Smooth muscle cell (in vitro differentiated cells): ENCODE data around the gene ZNF283. TPM values are rescaled to one million over a fixed set of nuclear protein-coding genes. Genes with fewer than 3 reads are reported as not detected.
"Not testable (repeated sequence)": the region's sequence is repeated elsewhere in the genome, so short reads cannot be mapped to it uniquely, and the experiment has no call there.

Source experiments
- DNase-seq: peaks from one replicate; lab custom pipeline; 2025; ENCODE audit not compliant: unreplicated experiment; lab: John Stamatoyannopoulos, UW
- H2AFZ ChIP-seq: fragments of 200-600 bp; sonication (generic); 2 replicates; pipeline ENCODE4 v1.6.0; 2016; ENCODE audit warnings: antibody characterized with exemption, low read depth, mild to moderate bottlenecking
- H3F3A ChIP-seq: fragments of 200-600 bp; sonication (generic); 2 replicates; pipeline ENCODE4 v1.6.0; 2017; ENCODE audit warnings: antibody characterized with exemption, low read depth
- H3K27ac ChIP-seq: fragments of 200-600 bp; sonication (generic); 2 replicates; pipeline ENCODE4 v1.5.1; 2016; ENCODE audit warnings: low read depth, mild to moderate bottlenecking
- H3K27me3 ChIP-seq: fragments of 200-600 bp; sonication (generic); 2 replicates; pipeline ENCODE4 v1.6.1; 2016; ENCODE audit warnings: low read depth, mild to moderate bottlenecking
- H3K36me3 ChIP-seq: fragments of 200-600 bp; sonication (generic); 2 replicates; pipeline ENCODE4 v1.5.1; 2016; ENCODE audit warnings: low read depth
- H3K4me1 ChIP-seq: fragments of 200-600 bp; sonication (generic); 2 replicates; pipeline ENCODE4 v1.5.1; 2016; ENCODE audit warnings: low read depth
- H3K4me2 ChIP-seq: fragments of 200-600 bp; sonication (generic); 2 replicates; pipeline ENCODE4 v1.6.0; 2016; ENCODE audit warnings: mild to moderate bottlenecking
- H3K4me3 ChIP-seq: fragments of 200-600 bp; sonication (generic); 2 replicates; pipeline ENCODE4 v1.5.1; 2016; ENCODE audit warnings: mild to moderate bottlenecking
- H3K79me2 ChIP-seq: fragments of 200-600 bp; sonication (generic); 2 replicates; pipeline ENCODE4 v1.6.0; 2016; ENCODE audit warnings: low read depth, mild to moderate bottlenecking
- H3K9ac ChIP-seq: fragments of 200-600 bp; sonication (generic); 2 replicates; pipeline ENCODE4 v1.6.0; 2016; ENCODE audit warnings: low read depth
- H3K9me3 ChIP-seq: fragments of 200-600 bp; sonication (generic); replicated peaks from 2 replicates; pipeline ENCODE4 v1.5.1; 2016; ENCODE audit warnings: low read depth
- H4K20me1 ChIP-seq: fragments of 200-600 bp; sonication (generic); 2 replicates; pipeline ENCODE4 v1.6.0; 2016; ENCODE audit warnings: low read depth
- WGBS: methylation state at CpG from one replicate; pipeline ENCODE4 v1.1.7; 2016; ENCODE audit warnings: low lambda C conversion rate; 5-methylcytosine and 5-hydroxymethylcytosine counted together
- polyA plus RNA-seq: library from polyadenylated mRNA; unstranded; fragments of >200 nt; fragmentation: Nextera tagmentation; extraction: Ambion mirVana; gene quantifications from 2 replicates; pipeline ENCODE4 v1.2.1, GENCODE V29; 2016
- total RNA-seq: library from RNA; depleted of rRNA; stranded (reverse); fragments of >200 nt; gene quantifications from 2 replicates; pipeline ENCODE4 v1.2.3, GENCODE V29; 2014
- TF ChIP-seq, protein P1 (sequence below): fragments of 200-600 bp; sonication (generic); IDR thresholded peaks from 2 replicates; pipeline ENCODE4 v1.5.1; 2017; ENCODE audit warnings: borderline replicate concordance, mild to moderate bottlenecking, antibody characterized with exemption; ENCODE audit not compliant: insufficient read depth, poor library complexity, severe bottlenecking

ZNF283 gene
- total and polyA plus RNA-seq, 2 experiments from 2014 or later: 1.5 to 4.1 TPM

DNA sequence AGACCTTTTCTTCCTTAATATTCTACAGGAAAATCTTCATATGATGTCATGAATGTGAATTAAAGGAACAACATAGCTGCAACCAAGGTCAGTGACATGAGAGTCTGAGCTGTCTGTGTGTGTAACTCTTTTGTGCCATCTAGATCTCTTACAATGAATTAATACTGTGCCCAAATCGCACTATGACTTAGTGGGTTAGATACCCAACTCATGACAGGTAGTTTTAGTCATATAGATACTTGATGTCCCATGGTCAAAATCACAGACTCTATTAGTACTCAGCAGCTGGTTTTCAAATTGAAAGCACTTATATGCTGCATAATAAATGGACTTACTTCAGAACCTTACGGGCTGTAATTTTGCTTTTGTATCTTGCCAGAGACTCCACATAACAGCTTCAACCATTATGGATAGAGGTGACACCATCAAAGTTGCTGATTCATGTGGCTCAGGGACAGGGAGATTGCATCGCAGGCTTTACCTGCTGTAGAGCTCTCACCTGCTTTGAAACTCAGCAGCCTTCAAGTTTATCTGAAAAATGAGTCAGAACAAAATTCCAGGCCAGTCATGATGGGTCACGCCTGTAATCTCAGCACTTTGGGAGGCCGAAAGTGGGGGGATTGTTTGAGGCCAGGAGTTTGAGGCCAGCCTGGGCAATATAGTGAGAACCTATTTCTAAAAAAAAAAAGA, 12.3 kb upstream of the ZNF283 start:
- no peaks in the 10 kb centered on the region for H3K27me3 ChIP-seq
- H3K79me2 ChIP-seq: no peaks in the 10 kb centered on the region
- TF ChIP-seq, protein P1, sequence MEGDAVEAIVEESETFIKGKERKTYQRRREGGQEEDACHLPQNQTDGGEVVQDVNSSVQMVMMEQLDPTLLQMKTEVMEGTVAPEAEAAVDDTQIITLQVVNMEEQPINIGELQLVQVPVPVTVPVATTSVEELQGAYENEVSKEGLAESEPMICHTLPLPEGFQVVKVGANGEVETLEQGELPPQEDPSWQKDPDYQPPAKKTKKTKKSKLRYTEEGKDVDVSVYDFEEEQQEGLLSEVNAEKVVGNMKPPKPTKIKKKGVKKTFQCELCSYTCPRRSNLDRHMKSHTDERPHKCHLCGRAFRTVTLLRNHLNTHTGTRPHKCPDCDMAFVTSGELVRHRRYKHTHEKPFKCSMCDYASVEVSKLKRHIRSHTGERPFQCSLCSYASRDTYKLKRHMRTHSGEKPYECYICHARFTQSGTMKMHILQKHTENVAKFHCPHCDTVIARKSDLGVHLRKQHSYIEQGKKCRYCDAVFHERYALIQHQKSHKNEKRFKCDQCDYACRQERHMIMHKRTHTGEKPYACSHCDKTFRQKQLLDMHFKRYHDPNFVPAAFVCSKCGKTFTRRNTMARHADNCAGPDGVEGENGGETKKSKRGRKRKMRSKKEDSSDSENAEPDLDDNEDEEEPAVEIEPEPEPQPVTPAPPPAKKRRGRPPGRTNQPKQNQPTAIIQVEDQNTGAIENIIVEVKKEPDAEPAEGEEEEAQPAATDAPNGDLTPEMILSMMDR: no peak
- no peaks in the 10 kb centered on the region for H3F3A ChIP-seq
- no peaks in the 10 kb centered on the region for H3K36me3 ChIP-seq
- no peaks in the 10 kb centered on the region for H4K20me1 ChIP-seq
- H3K4me2 ChIP-seq: no peak overlapping the region
- H2AFZ ChIP-seq: no peak overlapping the region
- no peak overlapping the region for H3K9ac ChIP-seq
- no peaks in the 10 kb centered on the region for H3K4me1 ChIP-seq
- DNase-seq: no peak
- no peaks in the 10 kb centered on the region for H3K9me3 ChIP-seq
- H3K4me3 ChIP-seq: no peak overlapping the region
- no peak overlapping the region for H3K27ac ChIP-seq
- 67% methylated on average over 5 of the region's 5 CpGs for WGBS

DNA sequence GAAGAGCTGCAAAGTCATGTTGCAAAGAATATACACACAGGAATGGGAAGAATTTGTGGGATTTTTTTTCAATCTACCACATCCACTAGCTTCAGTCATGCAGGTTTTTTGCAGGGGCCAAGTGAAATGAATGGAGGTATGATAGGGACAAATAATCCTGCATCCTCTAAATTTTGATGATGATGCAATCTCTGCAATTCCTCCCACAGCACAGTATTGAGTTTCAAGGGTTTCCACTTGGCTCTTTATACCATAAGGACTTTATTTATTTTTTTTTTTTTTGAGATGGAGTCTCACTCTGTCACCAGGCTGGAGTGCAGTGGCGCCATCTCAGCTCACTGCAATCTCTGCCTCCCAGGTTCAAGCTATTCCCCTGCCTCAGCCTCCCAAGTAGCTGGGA, 9.7 kb upstream of the ZNF283 start:
- not testable (repeated sequence) for H3K4me1 ChIP-seq, H3K36me3 ChIP-seq, H4K20me1 ChIP-seq, H3F3A ChIP-seq, H2AFZ ChIP-seq, H3K27me3 ChIP-seq, H3K27ac ChIP-seq, H3K4me2 ChIP-seq, H3K9ac ChIP-seq, H3K9me3 ChIP-seq, H3K4me3 ChIP-seq, DNase-seq, H3K79me2 ChIP-seq
- WGBS: 89% methylated on average over 1 of the region's 1 CpG

DNA sequence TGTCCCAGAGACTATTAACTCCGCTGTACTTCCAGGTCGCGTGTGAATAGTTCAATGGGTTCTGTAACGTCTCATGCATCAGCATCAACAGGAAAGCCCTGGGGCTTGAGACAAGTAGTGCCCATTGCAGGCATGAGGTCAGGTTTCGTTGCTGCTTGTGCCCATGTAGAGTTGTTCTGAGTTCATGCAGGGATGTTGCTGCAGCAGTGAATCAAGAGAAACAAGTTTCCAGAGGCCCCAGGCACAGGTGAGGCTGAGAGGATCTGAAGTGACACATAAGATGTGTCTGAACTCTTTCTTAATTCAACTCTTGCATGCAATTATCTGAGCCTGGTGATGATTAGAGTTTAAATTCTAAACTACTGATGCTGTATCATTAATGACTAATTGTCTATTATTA, 8.6 kb upstream of the ZNF283 start:
- no peaks in the 10 kb centered on the region for H4K20me1 ChIP-seq
- H2AFZ ChIP-seq: no peak overlapping the region
- no peaks in the 10 kb centered on the region for H3K36me3 ChIP-seq
- no peaks in the 10 kb centered on the region for H3F3A ChIP-seq
- TF ChIP-seq, protein P1: no peak
- no peak overlapping the region for H3K9ac ChIP-seq
- no peaks in the 10 kb centered on the region for H3K27me3 ChIP-seq
- H3K4me3 ChIP-seq: no peak overlapping the region
- no peak overlapping the region for H3K27ac ChIP-seq
- no peaks in the 10 kb centered on the region for H3K4me1 ChIP-seq
- H3K9me3 ChIP-seq: no peaks in the 10 kb centered on the region
- 78% methylated on average over 5 of the region's 5 CpGs for WGBS
- no peaks in the 10 kb centered on the region for H3K79me2 ChIP-seq
- DNase-seq: no peak
- H3K4me2 ChIP-seq: no peak overlapping the region

DNA sequence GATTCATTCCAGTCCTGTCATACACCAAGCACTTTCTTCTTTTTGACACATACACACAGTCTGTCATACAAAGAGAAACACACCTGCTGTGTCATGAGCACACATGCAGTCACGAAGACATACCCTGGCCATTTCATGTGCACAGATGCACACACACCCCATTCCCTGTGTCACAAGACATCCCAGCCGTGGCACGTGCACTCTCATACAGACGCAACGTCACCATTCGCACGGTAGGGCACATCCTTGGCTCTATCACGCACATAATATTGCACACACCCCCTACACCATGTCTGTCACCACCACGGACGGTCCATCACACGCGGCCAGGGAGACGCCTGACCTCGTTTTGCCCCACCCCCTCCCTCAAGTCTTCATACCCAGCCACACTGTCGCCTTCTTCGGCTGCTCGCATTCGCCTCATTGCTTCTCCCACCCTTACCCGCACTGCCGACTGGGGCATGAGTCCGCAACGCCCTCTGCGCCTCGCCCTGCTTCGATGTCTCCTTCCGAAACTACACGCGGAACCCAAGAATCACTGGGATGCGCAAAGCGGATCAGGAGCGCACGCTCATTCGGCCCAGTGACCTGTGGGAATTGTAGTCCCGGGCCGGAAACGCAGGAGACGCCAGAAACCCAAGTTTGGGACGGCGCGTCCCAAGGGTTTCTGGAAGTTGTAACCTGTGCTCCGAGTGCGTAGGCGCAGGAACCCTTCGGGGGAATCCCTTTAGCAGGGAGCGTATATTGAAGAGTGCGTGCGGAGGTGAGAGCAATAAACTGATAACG, 6.8 kb upstream of the ZNF283 start:
- WGBS: 87% methylated on average over 48 of the region's 48 CpGs
- no peak overlapping the region for H3K4me2 ChIP-seq
- no peaks in the 10 kb centered on the region for H4K20me1 ChIP-seq
- TF ChIP-seq, protein P1: no peak
- H3K36me3 ChIP-seq: no peaks in the 10 kb centered on the region
- no peaks in the 10 kb centered on the region for H3K4me1 ChIP-seq
- no peak for DNase-seq
- H3K9me3 ChIP-seq: no peaks in the 10 kb centered on the region
- H2AFZ ChIP-seq: no peak overlapping the region
- H3K27ac ChIP-seq: no peak overlapping the region
- no peak overlapping the region for H3K9ac ChIP-seq
- H3K27me3 ChIP-seq: no peaks in the 10 kb centered on the region
- no peak overlapping the region for H3K4me3 ChIP-seq
- no peaks in the 10 kb centered on the region for H3F3A ChIP-seq
- no peaks in the 10 kb centered on the region for H3K79me2 ChIP-seq
